Kidney epithelial cell (primary cell): Measurements from ENCODE around the gene TBC1D22A. TPM values are rescaled to one million over a fixed set of nuclear protein-coding genes. Genes with fewer than 3 reads are reported as not detected.

Experiments
- DNase-seq: peaks from one replicate; pipeline ENCODE4 v3.0.0-alpha.2; 2010; ENCODE audit warnings: low read depth
- H3K27me3 ChIP-seq: 2 replicates; pipeline ENCODE4 v1.6.0; 2011; ENCODE audit warnings: low read length; ENCODE audit not compliant: control insufficient read depth, insufficient read depth
- H3K36me3 ChIP-seq: 2 replicates; pipeline ENCODE4 v1.5.1; 2011; ENCODE audit warnings: low read length; ENCODE audit not compliant: control insufficient read depth, insufficient read depth
- H3K4me3 ChIP-seq: 2 replicates; pipeline ENCODE4 v1.5.1; 2011; ENCODE audit warnings: low read depth, mild to moderate bottlenecking, control low read depth, low read length
- CTCF ChIP-seq: IDR thresholded peaks from 2 replicates; pipeline ENCODE4 v1.5.1; 2011; ENCODE audit warnings: mild to moderate bottlenecking, moderate library complexity, low read length, control low read depth, inconsistent platforms; ENCODE audit not compliant: insufficient read depth, poor library complexity, severe bottlenecking
- total RNA-seq: library from RNA; depleted of rRNA; stranded (reverse); fragments of >200 nt; gene quantifications from 2 replicates; pipeline ENCODE4 v1.2.3, GENCODE V29; 2015

TBC1D22A gene
- total RNA-seq, 1 donor from 2014 or later: 25.7 TPM

- peaks cover 1% of the 10 kb centered on the region for H3K36me3 ChIP-seq
- H3K4me3 ChIP-seq: no peak overlapping the region
- no peaks in the 10 kb centered on the region for H3K27me3 ChIP-seq
- TF ChIP-seq CTCF: no peak
- DNase-seq: no peak
Measured at GRCh38 chr22:46793497-46793896, 31.0 kb downstream of the TBC1D22A start.

- H3K27me3 ChIP-seq: no peaks in the 10 kb centered on the region
- TF ChIP-seq CTCF: no peak
- no peak for DNase-seq
- H3K36me3 ChIP-seq: peaks cover 1% of the 10 kb centered on the region
- H3K4me3 ChIP-seq: no peak overlapping the region
Measured at GRCh38 chr22:46794067-46794466, 31.6 kb downstream of the TBC1D22A start.

GRCh38 chr22:46794491-46794890 lies 32.0 kb downstream of the TBC1D22A start:
- Histone ChIP-seq H3K36me3 (peaks cover 1% of the 10 kb centered on the region), H3K4me3 (no peak overlapping the region), H3K27me3 (no peaks in the 10 kb centered on the region)
- TF ChIP-seq CTCF: no peak
- no peak for DNase-seq

- H3K27me3 ChIP-seq: no peaks in the 10 kb centered on the region
- H3K4me3 ChIP-seq: no peak overlapping the region
- no peak for TF ChIP-seq CTCF
- DNase-seq: no peak
- peaks cover 1% of the 10 kb centered on the region for H3K36me3 ChIP-seq
Measured at GRCh38 chr22:46795140-46795539, 32.7 kb downstream of the TBC1D22A start.

GRCh38 chr22:46795845-46796565 lies 33.6 kb downstream of the TBC1D22A start:
- TF ChIP-seq CTCF: no peak
- no peaks in the 10 kb centered on the region for H3K27me3 ChIP-seq
- H3K4me3 ChIP-seq: no peak overlapping the region
- peaks cover 1% of the 10 kb centered on the region for H3K36me3 ChIP-seq
- no peak for DNase-seq
